ENCODE results near the gene JUNB. TPM values are rescaled to one million over a fixed set of nuclear protein-coding genes. Genes with fewer than 3 reads are reported as not detected.

JUNB gene
- total RNA-seq, 2 donors from 2014 or later, result 219 to 485 TPM

DNA sequence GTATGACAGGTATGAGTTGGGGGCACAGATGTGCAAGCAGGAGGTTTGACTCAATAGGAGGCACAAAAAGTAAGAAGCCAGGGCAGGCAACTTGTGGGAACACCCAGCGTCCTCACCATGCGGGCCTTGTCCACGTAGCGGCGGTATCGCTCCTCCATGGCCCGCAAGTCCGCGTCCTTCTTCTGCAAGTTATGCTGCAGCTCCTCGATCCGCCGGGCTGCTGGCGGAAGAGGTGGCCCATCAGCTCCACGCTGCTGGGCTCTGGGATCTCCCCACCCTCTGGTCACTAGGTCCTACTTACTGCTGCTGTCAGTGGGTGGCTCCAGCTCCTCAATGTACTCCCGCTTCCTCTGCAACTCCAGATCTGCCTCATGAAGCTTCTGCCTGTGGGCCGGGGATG lies 26.6 kb upstream of the JUNB start:
- Histone ChIP-seq H3K36me3 (replicated peaks in 1 of 2; ENCODE audit: insufficient read depth in 1 of 2, low read depth in 2 of 2) (peaks cover 0 to 20% of the 10 kb centered on the region in 2 donors), H3K4me1 (peaks cover 8% of the 10 kb centered on the region), H3K4me3 (no peak overlapping the region), H3K27ac (no peak overlapping the region), H3K27me3 (no peaks in the 10 kb centered on the region), H3K9me3 (no peaks in the 10 kb centered on the region)
- DNase-seq (no peak), ATAC-seq (no peak)
- WGBS, 2 donors, result 93 to 94% methylated on average over 15 to 16 of the region's 16 CpGs
- TF ChIP-seq POLR2A (IDR thresholded peaks at IDR 0.05), result no peak
- TF ChIP-seq, protein P1, sequence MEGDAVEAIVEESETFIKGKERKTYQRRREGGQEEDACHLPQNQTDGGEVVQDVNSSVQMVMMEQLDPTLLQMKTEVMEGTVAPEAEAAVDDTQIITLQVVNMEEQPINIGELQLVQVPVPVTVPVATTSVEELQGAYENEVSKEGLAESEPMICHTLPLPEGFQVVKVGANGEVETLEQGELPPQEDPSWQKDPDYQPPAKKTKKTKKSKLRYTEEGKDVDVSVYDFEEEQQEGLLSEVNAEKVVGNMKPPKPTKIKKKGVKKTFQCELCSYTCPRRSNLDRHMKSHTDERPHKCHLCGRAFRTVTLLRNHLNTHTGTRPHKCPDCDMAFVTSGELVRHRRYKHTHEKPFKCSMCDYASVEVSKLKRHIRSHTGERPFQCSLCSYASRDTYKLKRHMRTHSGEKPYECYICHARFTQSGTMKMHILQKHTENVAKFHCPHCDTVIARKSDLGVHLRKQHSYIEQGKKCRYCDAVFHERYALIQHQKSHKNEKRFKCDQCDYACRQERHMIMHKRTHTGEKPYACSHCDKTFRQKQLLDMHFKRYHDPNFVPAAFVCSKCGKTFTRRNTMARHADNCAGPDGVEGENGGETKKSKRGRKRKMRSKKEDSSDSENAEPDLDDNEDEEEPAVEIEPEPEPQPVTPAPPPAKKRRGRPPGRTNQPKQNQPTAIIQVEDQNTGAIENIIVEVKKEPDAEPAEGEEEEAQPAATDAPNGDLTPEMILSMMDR (IDR thresholded peaks at IDR 0.05), result no peak
- intact Hi-C loops (cut with DNase I), result loop anchor here (5.0 kb wide), 2 partner anchors 38 to 78 kb away; partner anchors contain the start of genes PRDX2 and THSD8

DNA sequence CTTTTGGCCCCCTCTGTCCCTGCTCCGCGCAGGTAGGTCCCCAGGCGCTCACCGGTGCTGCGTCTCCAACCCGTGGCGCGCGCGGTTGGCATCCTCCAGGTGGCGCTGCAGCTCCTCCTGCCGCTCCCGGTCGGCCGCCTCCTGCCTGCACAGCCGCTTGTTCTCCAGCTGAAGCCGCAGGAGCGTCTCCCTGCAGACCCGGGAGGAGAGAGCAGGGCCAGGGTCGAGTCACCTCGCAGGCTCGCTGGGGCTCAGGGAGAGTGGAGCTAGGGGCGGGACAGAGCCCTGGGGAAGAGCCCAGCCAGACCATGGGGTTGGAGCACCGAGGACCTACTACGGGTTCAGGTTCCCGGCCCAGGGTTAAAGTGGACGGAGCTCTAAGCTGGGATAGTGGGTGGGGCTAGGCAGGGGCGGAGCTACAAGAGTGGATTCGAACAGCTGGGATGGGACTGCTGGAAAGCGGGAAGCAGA lies 25.2 kb upstream of the JUNB start:
- H3K36me3 ChIP-seq (replicated peaks in 1 of 2; ENCODE audit: insufficient read depth in 1 of 2, low read depth in 2 of 2), result peaks cover 0 to 24% of the 10 kb centered on the region in 2 donors
- intact Hi-C loops (cut with DNase I), result no loop called here

DNA sequence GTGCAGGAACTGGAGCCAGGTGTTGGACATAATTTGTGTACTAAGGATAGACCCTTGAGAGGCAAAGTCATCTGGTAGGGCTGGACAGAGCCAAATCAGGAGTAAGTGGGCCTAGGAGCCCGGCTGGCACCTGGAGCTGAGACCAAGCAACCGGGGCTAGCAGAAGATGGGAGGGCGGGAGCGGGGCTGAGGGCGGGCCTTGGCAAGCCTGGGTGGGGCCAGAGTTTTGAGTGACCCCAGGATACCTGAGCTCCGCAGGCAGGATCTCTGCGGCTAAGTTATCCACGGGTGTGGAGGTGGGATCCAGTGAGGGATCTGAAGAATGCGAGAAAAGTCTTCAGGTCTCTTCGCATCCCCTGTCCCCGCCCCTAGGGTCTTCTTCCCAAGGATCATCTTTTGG lies 24.1 kb upstream of the JUNB start:
- DNase-seq, result no peak
- Histone ChIP-seq H3K4me3 (no peak overlapping the region), H3K9me3 (no peaks in the 10 kb centered on the region), H3K4me1 (peaks cover 8% of the 10 kb centered on the region), H3K27me3 (no peaks in the 10 kb centered on the region), H3K36me3 (replicated peaks in 1 of 2; ENCODE audit: insufficient read depth in 1 of 2, low read depth in 2 of 2) (peaks cover 0 to 25% of the 10 kb centered on the region in 2 donors), H3K27ac (no peak overlapping the region)
- WGBS, 2 donors, result 94 to 95% methylated on average over 11 of the region's 11 CpGs
- intact Hi-C loops (cut with DNase I), result no loop called here
- TF ChIP-seq, protein P1 (IDR thresholded peaks at IDR 0.05), result no peak
- TF ChIP-seq POLR2A (IDR thresholded peaks at IDR 0.05), result no peak
- no peak for ATAC-seq

More for the DNA sequence above, 25.2 kb upstream of the JUNB start:
- WGBS, 2 donors, result 42 to 49% methylated on average over 14 to 18 of the region's 30 CpGs
- peaks cover 8% of the 10 kb centered on the region for H3K4me1 ChIP-seq
- no peaks in the 10 kb centered on the region for H3K27me3 ChIP-seq
- no peaks in the 10 kb centered on the region for H3K9me3 ChIP-seq
- peak overlapping the region in 2 of 4 donors; percentile 40 to 61 for H3K27ac ChIP-seq
- H3K4me3 ChIP-seq, result no peak overlapping the region
- ATAC-seq (peak; percentile 80), DNase-seq (peak; percentile 82 to 91 (median 87))
- TF ChIP-seq POLR2A (IDR thresholded peaks at IDR 0.05), result no peak
- TF ChIP-seq, protein P1 (IDR thresholded peaks at IDR 0.05), result peak; percentile 51 to 90 (median 74)

DNA sequence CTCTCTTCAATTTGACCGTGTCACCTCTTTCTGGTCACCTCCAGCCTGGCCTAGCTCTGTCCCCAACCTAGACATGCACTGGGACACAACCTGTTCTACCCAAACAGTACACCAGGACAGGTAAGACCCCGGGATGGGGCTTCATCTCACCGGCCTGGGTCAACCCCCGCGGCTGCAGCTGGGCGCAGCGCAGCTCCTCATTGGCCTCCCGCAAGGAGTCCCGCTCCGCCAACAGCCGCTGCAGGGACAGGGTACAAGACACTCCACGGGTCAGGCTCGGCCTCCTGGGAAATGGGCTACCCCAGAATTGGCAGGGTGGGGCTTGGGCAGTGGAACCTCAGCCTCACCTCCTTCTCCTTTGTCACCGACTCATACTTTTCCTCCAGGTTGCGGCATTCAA lies 23.6 kb upstream of the JUNB start:
- Histone ChIP-seq H3K27ac (no peak overlapping the region), H3K27me3 (no peaks in the 10 kb centered on the region), H3K36me3 (replicated peaks in 1 of 2; ENCODE audit: insufficient read depth in 1 of 2, low read depth in 2 of 2) (peaks cover 0 to 25% of the 10 kb centered on the region in 2 donors), H3K4me1 (peaks cover 8% of the 10 kb centered on the region), H3K9me3 (no peaks in the 10 kb centered on the region), H3K4me3 (no peak overlapping the region)
- 95 to 98% methylated on average over 15 of the region's 15 CpGs for WGBS, 2 donors
- DNase-seq (no peak), ATAC-seq (no peak)
- intact Hi-C loops (cut with DNase I), result no loop called here
- TF ChIP-seq, protein P1 (IDR thresholded peaks at IDR 0.05), result no peak
- TF ChIP-seq POLR2A (IDR thresholded peaks at IDR 0.05), result no peak

DNA sequence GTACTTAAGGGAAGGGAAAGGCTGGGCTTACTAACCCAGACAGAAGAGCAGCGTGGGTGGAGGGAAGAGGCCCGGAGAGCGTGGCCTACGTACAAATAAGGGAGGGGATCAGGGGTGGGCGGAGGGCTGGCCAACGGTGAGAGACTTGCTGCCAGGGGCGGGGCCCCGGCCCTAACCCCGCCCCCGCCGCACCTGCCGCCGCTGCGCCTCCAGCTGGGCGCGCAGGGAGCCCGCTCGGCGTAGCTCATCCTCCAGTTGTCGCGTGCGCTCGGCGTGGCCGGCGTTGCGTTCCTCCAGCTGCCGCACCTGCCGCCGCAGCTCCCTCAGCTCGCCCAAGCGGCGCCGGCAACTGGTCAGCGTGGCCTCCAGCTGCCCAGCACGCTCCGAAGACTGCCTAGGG lies 21.6 kb upstream of the JUNB start:
- no peak for ATAC-seq

More for the DNA sequence above, 21.6 kb upstream of the JUNB start:
- Histone ChIP-seq H3K36me3 (replicated peaks in 1 of 2; ENCODE audit: insufficient read depth in 1 of 2, low read depth in 2 of 2) (peaks cover 0 to 12% of the 10 kb centered on the region in 2 donors), H3K27ac (no peak overlapping the region), H3K9me3 (no peaks in the 10 kb centered on the region), H3K4me1 (peaks cover 15% of the 10 kb centered on the region), H3K4me3 (no peak overlapping the region), H3K27me3 (no peaks in the 10 kb centered on the region)
- 76 to 77% methylated on average over 10 to 37 of the region's 37 CpGs for WGBS, 2 donors
- DNase-seq, result no peak
- TF ChIP-seq POLR2A (IDR thresholded peaks at IDR 0.05), result no peak
- TF ChIP-seq, protein P1 (IDR thresholded peaks at IDR 0.05), result no peak
- intact Hi-C loops (cut with DNase I), result no loop called here
